Measurements from ENCODE around the gene PLN. TPM values are rescaled to one million over a fixed set of nuclear protein-coding genes. Genes with fewer than 3 reads are reported as not detected.

The PLN gene
- total and polyA plus RNA-seq, 10 of the 15 experiments (the other 5 are each of a cell fraction or from before 2014, with no cell fraction given): 0.16 to 0.44 TPM; not detected in 8

DNA sequence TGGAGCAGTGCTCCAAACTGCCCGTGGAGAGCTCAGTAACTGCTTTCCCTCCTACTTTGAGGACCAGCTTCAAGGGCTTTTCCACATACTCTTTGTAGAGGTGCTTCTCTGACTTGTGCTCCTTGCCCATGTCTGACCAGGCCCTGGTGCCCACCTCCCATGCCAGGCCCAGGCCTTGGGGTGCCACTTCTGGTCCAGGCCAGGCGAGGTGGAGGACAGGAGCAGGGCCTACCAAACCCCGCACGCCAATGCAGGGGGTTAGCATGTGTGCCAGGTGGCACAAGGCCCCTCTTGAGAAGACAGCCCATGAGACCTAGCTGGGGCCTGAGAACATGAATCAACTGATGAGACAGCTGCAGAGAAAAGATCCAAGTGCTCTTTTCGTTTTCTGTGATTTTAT, 47.0 kb upstream of the PLN start:
- H3K9ac ChIP-seq (ENCODE audit: control insufficient read depth, insufficient read depth, low read length): no peak overlapping the region
- no peaks in the 10 kb centered on the region for H3K9me3 ChIP-seq (replicated peaks; ENCODE audit: control insufficient read depth, insufficient read depth, low read length)
- intact Hi-C loops (cut with micrococcal nuclease; ENCODE audit: unreplicated experiment): no loop called here
- SMC1A ChIA-PET (ENCODE audit: uncharacterized antibody, unreplicated experiment): no interaction called here
- RAD21 ChIA-PET (ENCODE audit: unreplicated experiment): no interaction called here
- POLR2A ChIA-PET: no interaction called here
- WGBS (ENCODE audit: insufficient coverage, insufficient replicate concordance, low lambda C conversion rate, missing lambda C conversion rate): 84% methylated on average over 5 of the region's 5 CpGs
- BruUV-seq (replicated peaks): no TSS peak
- H2AFZ ChIP-seq (ENCODE audit: control insufficient read depth, low read depth, low read length): no peak overlapping the region
- no peak overlapping the region for H3K27ac ChIP-seq (ENCODE audit: control insufficient read depth, insufficient read depth)
- CTCF ChIA-PET: no interaction called here
- no peaks in the 10 kb centered on the region for H3K4me1 ChIP-seq (ENCODE audit: control insufficient read depth, insufficient read depth, low read length)
- H3K4me3 ChIP-seq: no peak overlapping the region
- H3K27me3 ChIP-seq (replicated peaks in 1 of 2; ENCODE audit: control insufficient read depth in 2 of 2, insufficient read depth in 2 of 2, low read length in 1 of 2): no peaks in the 10 kb centered on the region
- H3K36me3 ChIP-seq (ENCODE audit: control insufficient read depth in 2 of 2, insufficient read depth in 2 of 2, low read length in 1 of 2): no peaks in the 10 kb centered on the region
- no peaks in the 10 kb centered on the region for H4K20me1 ChIP-seq (ENCODE audit: control insufficient read depth, insufficient read depth)
- no peak for DNase-seq (ENCODE audit: low read depth, low spot score)
- in situ Hi-C loops (cut with MboI): no loop called here
- no peak for ATAC-seq
- H3K79me2 ChIP-seq (ENCODE audit: control insufficient read depth, insufficient read depth, low read length): no peaks in the 10 kb centered on the region
- no peak for FAIRE-seq
- no peak overlapping the region for H3K4me2 ChIP-seq (ENCODE audit: control insufficient read depth, insufficient read depth)
- no peak for TF ChIP-seq YBX1 (IDR thresholded peaks at IDR 0.05)
- TF ChIP-seq, protein P1, sequence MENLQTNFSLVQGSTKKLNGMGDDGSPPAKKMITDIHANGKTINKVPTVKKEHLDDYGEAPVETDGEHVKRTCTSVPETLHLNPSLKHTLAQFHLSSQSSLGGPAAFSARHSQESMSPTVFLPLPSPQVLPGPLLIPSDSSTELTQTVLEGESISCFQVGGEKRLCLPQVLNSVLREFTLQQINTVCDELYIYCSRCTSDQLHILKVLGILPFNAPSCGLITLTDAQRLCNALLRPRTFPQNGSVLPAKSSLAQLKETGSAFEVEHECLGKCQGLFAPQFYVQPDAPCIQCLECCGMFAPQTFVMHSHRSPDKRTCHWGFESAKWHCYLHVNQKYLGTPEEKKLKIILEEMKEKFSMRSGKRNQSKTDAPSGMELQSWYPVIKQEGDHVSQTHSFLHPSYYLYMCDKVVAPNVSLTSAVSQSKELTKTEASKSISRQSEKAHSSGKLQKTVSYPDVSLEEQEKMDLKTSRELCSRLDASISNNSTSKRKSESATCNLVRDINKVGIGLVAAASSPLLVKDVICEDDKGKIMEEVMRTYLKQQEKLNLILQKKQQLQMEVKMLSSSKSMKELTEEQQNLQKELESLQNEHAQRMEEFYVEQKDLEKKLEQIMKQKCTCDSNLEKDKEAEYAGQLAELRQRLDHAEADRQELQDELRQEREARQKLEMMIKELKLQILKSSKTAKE (IDR thresholded peaks at IDR 0.05; ENCODE audit: low read depth, poor library complexity, severe bottlenecking): no peak
- no peak for TF ChIP-seq RAD21 (IDR thresholded peaks at IDR 0.05; ENCODE audit: insufficient read depth, low read depth, low read length)
- TF ChIP-seq, protein P2, sequence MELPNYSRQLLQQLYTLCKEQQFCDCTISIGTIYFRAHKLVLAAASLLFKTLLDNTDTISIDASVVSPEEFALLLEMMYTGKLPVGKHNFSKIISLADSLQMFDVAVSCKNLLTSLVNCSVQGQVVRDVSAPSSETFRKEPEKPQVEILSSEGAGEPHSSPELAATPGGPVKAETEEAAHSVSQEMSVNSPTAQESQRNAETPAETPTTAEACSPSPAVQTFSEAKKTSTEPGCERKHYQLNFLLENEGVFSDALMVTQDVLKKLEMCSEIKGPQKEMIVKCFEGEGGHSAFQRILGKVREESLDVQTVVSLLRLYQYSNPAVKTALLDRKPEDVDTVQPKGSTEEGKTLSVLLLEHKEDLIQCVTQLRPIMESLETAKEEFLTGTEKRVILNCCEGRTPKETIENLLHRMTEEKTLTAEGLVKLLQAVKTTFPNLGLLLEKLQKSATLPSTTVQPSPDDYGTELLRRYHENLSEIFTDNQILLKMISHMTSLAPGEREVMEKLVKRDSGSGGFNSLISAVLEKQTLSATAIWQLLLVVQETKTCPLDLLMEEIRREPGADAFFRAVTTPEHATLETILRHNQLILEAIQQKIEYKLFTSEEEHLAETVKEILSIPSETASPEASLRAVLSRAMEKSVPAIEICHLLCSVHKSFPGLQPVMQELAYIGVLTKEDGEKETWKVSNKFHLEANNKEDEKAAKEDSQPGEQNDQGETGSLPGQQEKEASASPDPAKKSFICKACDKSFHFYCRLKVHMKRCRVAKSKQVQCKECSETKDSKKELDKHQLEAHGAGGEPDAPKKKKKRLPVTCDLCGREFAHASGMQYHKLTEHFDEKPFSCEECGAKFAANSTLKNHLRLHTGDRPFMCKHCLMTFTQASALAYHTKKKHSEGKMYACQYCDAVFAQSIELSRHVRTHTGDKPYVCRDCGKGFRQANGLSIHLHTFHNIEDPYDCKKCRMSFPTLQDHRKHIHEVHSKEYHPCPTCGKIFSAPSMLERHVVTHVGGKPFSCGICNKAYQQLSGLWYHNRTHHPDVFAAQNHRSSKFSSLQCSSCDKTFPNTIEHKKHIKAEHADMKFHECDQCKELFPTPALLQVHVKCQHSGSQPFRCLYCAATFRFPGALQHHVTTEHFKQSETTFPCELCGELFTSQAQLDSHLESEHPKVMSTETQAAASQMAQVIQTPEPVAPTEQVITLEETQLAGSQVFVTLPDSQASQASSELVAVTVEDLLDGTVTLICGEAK (IDR thresholded peaks at IDR 0.05; ENCODE audit: borderline replicate concordance): no peak
- no peak for TF ChIP-seq NFXL1 (IDR thresholded peaks at IDR 0.05; ENCODE audit: borderline replicate concordance)
- TF ChIP-seq STAT1 (conservative IDR thresholded peaks at IDR 0.05): no peak
- no peak for TF ChIP-seq TARDBP (IDR thresholded peaks at IDR 0.05; ENCODE audit: borderline replicate concordance)
- TF ChIP-seq, protein P3, sequence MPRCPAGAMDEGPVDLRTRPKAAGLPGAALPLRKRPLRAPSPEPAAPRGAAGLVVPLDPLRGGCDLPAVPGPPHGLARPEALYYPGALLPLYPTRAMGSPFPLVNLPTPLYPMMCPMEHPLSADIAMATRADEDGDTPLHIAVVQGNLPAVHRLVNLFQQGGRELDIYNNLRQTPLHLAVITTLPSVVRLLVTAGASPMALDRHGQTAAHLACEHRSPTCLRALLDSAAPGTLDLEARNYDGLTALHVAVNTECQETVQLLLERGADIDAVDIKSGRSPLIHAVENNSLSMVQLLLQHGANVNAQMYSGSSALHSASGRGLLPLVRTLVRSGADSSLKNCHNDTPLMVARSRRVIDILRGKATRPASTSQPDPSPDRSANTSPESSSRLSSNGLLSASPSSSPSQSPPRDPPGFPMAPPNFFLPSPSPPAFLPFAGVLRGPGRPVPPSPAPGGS (IDR thresholded peaks at IDR 0.05; ENCODE audit: borderline replicate concordance, insufficient read depth, low read depth, low read length, poor library complexity, severe bottlenecking): no peak
- TF ChIP-seq PAX8 (IDR thresholded peaks at IDR 0.05): no peak
- TF ChIP-seq SUZ12 (IDR thresholded peaks at IDR 0.05; ENCODE audit: unreplicated experiment): no peak
- TF ChIP-seq, protein P4, sequence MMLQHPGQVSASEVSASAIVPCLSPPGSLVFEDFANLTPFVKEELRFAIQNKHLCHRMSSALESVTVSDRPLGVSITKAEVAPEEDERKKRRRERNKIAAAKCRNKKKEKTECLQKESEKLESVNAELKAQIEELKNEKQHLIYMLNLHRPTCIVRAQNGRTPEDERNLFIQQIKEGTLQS (IDR thresholded peaks at IDR 0.05; ENCODE audit: borderline replicate concordance, extremely low read depth, low read depth, low read length): no peak
- TF ChIP-seq ZZZ3 (IDR thresholded peaks at IDR 0.05; ENCODE audit: control insufficient read depth, insufficient read length, low read depth): no peak
- TF ChIP-seq BHLHE40 (IDR thresholded peaks at IDR 0.05; ENCODE audit: borderline replicate concordance in 1 of 2, low read depth in 2 of 2, low read length in 1 of 2): no peak
- no peak for TF ChIP-seq SIN3A (IDR thresholded peaks at IDR 0.05; ENCODE audit: low read depth, low read length)

Data from GM12878 (cell line).